VCaP (cell line): Measurements from ENCODE around the gene SGTA.

Source experiments
- H3K27ac ChIP-seq: fragments of 450-650 bp; 2 replicates; pipeline ENCODE4 v1.5.1; 2017
- CTCF ChIP-seq: fragments of 450-650 bp; conservative IDR thresholded peaks from 2 replicates; pipeline ENCODE4 v1.5.1; 2017; ENCODE audit warnings: mild to moderate bottlenecking, moderate library complexity

SGTA gene

GRCh38 chr19:2759362-2759761 lies 23.7 kb downstream of the SGTA start:
- no peak for TF ChIP-seq CTCF
- H3K27ac ChIP-seq = no peak overlapping the region

GRCh38 chr19:2758601-2759313 lies 24.3 kb downstream of the SGTA start:
- no peak overlapping the region for H3K27ac ChIP-seq
- TF ChIP-seq CTCF = no peak

GRCh38 chr19:2756921-2757881 lies 25.9 kb downstream of the SGTA start:
- no peak overlapping the region for H3K27ac ChIP-seq
- no peak for TF ChIP-seq CTCF

- no peak for TF ChIP-seq CTCF
- no peak overlapping the region for H3K27ac ChIP-seq
Observed at GRCh38 chr19:2756477-2756876, 26.6 kb downstream of the SGTA start.

- no peak overlapping the region for H3K27ac ChIP-seq
- TF ChIP-seq CTCF = no peak
Observed at GRCh38 chr19:2755811-2756210, 27.3 kb downstream of the SGTA start.

DNA sequence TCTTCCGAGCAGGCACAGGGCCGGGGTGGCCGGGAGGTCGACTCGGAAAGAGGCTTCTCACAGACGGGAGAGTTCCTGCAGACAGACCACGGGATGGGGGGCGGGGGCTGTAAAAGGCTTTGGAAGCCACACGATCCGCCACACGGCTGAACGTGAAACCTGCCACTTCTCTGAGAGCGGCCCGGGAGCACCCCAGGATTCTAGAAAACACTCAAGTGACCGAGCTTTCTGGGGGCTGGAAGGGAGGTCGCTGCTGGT lies 27.7 kb downstream of the SGTA start:
- H3K27ac ChIP-seq = no peak overlapping the region
- TF ChIP-seq CTCF = no peak

DNA sequence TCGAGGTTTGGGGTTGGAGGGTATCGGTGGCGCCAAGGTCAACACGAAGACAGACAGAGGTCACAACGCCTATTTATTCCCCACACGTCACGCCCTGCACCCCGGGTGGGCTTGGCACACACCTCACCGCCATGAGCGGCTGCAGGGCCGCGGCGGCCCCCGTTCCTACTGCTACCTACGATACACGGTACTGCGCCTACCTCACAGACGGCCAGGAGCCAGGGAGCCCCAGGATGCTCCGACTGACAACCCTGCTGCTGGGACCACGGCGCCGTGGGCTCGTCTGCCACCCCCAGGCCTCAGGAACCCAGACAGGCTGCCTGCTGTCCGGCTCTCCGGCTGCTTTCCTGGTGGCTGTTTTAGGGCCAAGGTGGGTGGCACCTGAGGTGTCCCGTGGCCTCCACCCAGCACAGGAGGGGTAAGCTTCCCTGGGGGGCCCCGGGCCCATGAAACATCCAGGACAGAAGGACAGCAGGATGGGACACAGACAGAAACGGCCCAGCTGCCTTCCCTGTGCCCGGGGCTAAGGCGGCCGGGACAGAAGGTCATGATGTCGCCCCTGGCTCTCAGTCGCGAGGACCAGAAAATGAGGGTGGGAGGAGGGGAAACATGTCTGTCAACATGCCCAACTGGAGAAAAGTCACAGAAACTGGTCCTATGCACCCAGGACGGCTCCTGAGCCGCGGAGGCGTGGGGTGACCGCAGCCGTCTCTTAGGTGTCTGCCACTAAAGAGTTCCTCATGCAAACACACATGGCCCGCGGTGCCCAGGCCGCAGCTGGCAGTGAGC lies 28.2 kb downstream of the SGTA start:
- TF ChIP-seq CTCF = no peak
- H3K27ac ChIP-seq = no peak overlapping the region
